GM12878 (cell line): ENCODE results near the gene LRGUK. TPM values are rescaled to one million over a fixed set of nuclear protein-coding genes. Genes with fewer than 3 reads are reported as not detected.

Source experiments
- ATAC-seq: fragments of 200-7000 bp; cut with Tn5 transposase; 3 replicates; pipeline ENCODE4 v1.9.1; 2020; ENCODE audit warnings: mild to moderate bottlenecking, moderate library complexity
- BruUV-seq: library from RNA; stranded (reverse); fragments of 400-500 nt; replicated peaks from 2 replicates; lab custom pipeline; 2021; lab: Mats Ljungman, UMichigan
- CTCF ChIA-PET: fragments of 300-600 bp; sonication (Branson Sonifier 250); formaldehyde crosslinking; extraction: SDS; loops from one replicate; lab custom pipeline; 2021; ENCODE audit warnings: inconsistent platforms; lab: Yijun Ruan, JAX
- POLR2A ChIA-PET: fragments of 350-600 bp; formaldehyde crosslinking; extraction: SDS; loops from one replicate; lab custom pipeline; 2021; ENCODE audit warnings: inconsistent platforms; lab: Charles Lee
- RAD21 ChIA-PET: fragments of 300-600 bp; sonication (Branson Sonifier 250); formaldehyde crosslinking; loops from one replicate; lab custom pipeline; 2023; ENCODE audit warnings: antibody characterized with exemption; ENCODE audit not compliant: unreplicated experiment; lab: Charles Lee
- SMC1A ChIA-PET: fragments of 300-600 bp; sonication (Branson Sonifier 250); formaldehyde crosslinking; loops from one replicate; lab custom pipeline; 2023; ENCODE audit not compliant: unreplicated experiment, uncharacterized antibody; lab: Charles Lee
- DNase-seq: peaks from one replicate; pipeline ENCODE4 v3.0.0-alpha.2; 2011; ENCODE audit warnings: low read depth, low spot score
- FAIRE-seq: peaks from 3 replicates; lab custom pipeline; 2011; peaks lifted over from hg19 to GRCh38; lab: Jason Lieb, UNC
- H2AFZ ChIP-seq: 2 replicates; pipeline ENCODE4 v1.6.0; 2011; ENCODE audit warnings: low read depth, low read length, control low read depth; ENCODE audit not compliant: control insufficient read depth
- H3K27ac ChIP-seq: 2 replicates; pipeline ENCODE4 v1.5.1; 2011; ENCODE audit warnings: control low read depth; ENCODE audit not compliant: control insufficient read depth, insufficient read depth
- H3K27me3 ChIP-seq, 2 experiments: replicated peaks in 1 of 2; 2 replicates each; pipeline versions ENCODE4 v1.6.0 to v1.6.1; 2011; ENCODE audit warnings: low read length in 1 of 2; ENCODE audit not compliant: control insufficient read depth in 2 of 2, insufficient read depth in 2 of 2
- H3K36me3 ChIP-seq, 2 experiments: 2 replicates each; pipeline ENCODE4 v1.5.1; 2011; ENCODE audit warnings: low read length in 1 of 2; ENCODE audit not compliant: control insufficient read depth in 2 of 2, insufficient read depth in 2 of 2
- H3K4me1 ChIP-seq: 2 replicates; pipeline ENCODE4 v1.6.1; 2011; ENCODE audit warnings: mild to moderate bottlenecking, low read length, moderate library complexity, mixed read lengths; ENCODE audit not compliant: control insufficient read depth, insufficient read depth
- H3K4me2 ChIP-seq: 2 replicates; pipeline ENCODE4 v1.6.0; 2011; ENCODE audit warnings: control low read depth; ENCODE audit not compliant: control insufficient read depth, insufficient read depth
- H3K4me3 ChIP-seq: fragments of 200-600 bp; sonication (generic); 2 replicates; pipeline ENCODE4 v1.5.1; 2016
- H3K79me2 ChIP-seq: 2 replicates; pipeline ENCODE4 v1.6.0; 2011; ENCODE audit warnings: low read length; ENCODE audit not compliant: control insufficient read depth, insufficient read depth
- H3K9ac ChIP-seq: 2 replicates; pipeline ENCODE4 v1.8.0; 2011; ENCODE audit warnings: low read length, control low read depth, mixed read lengths; ENCODE audit not compliant: control insufficient read depth, insufficient read depth
- H3K9me3 ChIP-seq: replicated peaks from 3 replicates; pipeline ENCODE4 v1.5.1; 2011; ENCODE audit warnings: mild to moderate bottlenecking, low read length; ENCODE audit not compliant: control insufficient read depth, insufficient read depth
- H4K20me1 ChIP-seq: 2 replicates; pipeline ENCODE4 v1.6.0; 2011; ENCODE audit not compliant: control insufficient read depth, insufficient read depth
- E2F4 ChIP-seq: IDR thresholded peaks from 2 replicates; pipeline ENCODE4 v1.6.1; 2012; ENCODE audit warnings: low read depth, low read length, improper control_type of control experiment
- PAX8 ChIP-seq: fragments of 450-650 bp; IDR thresholded peaks from 2 replicates; pipeline ENCODE4 v1.6.1; 2017; ENCODE audit warnings: mild to moderate bottlenecking, moderate library complexity
- RB1 ChIP-seq: fragments of 450-650 bp; formaldehyde crosslinking; IDR thresholded peaks from 2 replicates; pipeline ENCODE4 v1.6.1; 2017; ENCODE audit warnings: mild to moderate bottlenecking, borderline replicate concordance
- ZNF687 ChIP-seq: fragments of 450-650 bp; IDR thresholded peaks from 2 replicates; pipeline ENCODE4 v1.6.1; 2017; ENCODE audit warnings: mild to moderate bottlenecking, moderate library complexity
- WGBS: methylation state at CpG from one replicate; pipeline ENCODE4 v1.1.6; 2016; ENCODE audit warnings: low lambda C conversion rate; ENCODE audit not compliant: insufficient replicate concordance, insufficient coverage; ENCODE audit errors: missing lambda C conversion rate; 5-methylcytosine and 5-hydroxymethylcytosine counted together
- in situ Hi-C: fragments of 300-500 bp; cut with MboI; formaldehyde crosslinking; loops from 9 replicates; pipeline ENCODE4 v1.14.3; 2018; ENCODE audit warnings: mixed read lengths
- intact Hi-C: fragments of 100-400 bp; cut with micrococcal nuclease; formaldehyde crosslinking; loops from one replicate; pipeline ENCODE4 v1.14.2; 2022; ENCODE audit not compliant: unreplicated experiment
- polyA plus RNA-seq, 11 experiments: library from polyadenylated mRNA; depleted of rRNA in 4 of 11; unstranded in 6 of 11; stranded (reverse) in 5 of 11; fragments of >200 nt; fragmentation: Nextera tagmentation in 4 of 11; fragmentation: Illumina TruSeq in 1 of 11; extraction: Ambion mirVana in 4 of 11; extraction: Trizol in 1 of 11; gene quantifications; 1 replicate in 1 of 11; 2 replicates in 10 of 11; pipeline versions ENCODE4 v1.2.1 to v1.2.3, GENCODE V29; 2011 to 2016; ENCODE audit warnings: inconsistent platforms in 2 of 11, missing spikeins in 2 of 11, low read depth in 1 of 11
- total RNA-seq, 4 experiments: library from RNA; depleted of rRNA in 3 of 4; stranded (reverse); fragments of >200 nt in 3 of 4; fragmentation: Illumina TruSeq in 1 of 4; extraction: Trizol in 1 of 4; gene quantifications; 2 replicates each; pipeline versions ENCODE4 v1.2.1 to v1.2.3, GENCODE V29; 2013 to 2021

The LRGUK gene
- total and polyA plus RNA-seq, 10 of the 15 experiments (the other 5 are each of a cell fraction or from before 2014, with no cell fraction given), result 0.04 to 0.14 (median 0.08) TPM; not detected in 3

- ChIA-PET SMC1A (no interaction called here), CTCF (no interaction called here), POLR2A (no interaction called here), RAD21 (no interaction called here)
- no peaks in the 10 kb centered on the region for H3K9me3 ChIP-seq
- H4K20me1 ChIP-seq, result no peaks in the 10 kb centered on the region
- FAIRE-seq (no peak), ATAC-seq (no peak), DNase-seq (no peak)
- TF ChIP-seq RB1, result no peak
- TF ChIP-seq PAX8, result no peak
- no peak overlapping the region for H3K27ac ChIP-seq
- no TSS peak for BruUV-seq
- in situ Hi-C loops, result no loop called here
- H3K36me3 ChIP-seq, result no peaks in the 10 kb centered on the region
- intact Hi-C loops, result no loop called here
- 67% methylated on average over 5 of the region's 5 CpGs for WGBS
- H3K4me3 ChIP-seq, result no peak overlapping the region
- no peaks in the 10 kb centered on the region for H3K4me1 ChIP-seq
- no peak overlapping the region for H3K9ac ChIP-seq
- H3K4me2 ChIP-seq, result no peak overlapping the region
- H3K27me3 ChIP-seq, result no peaks in the 10 kb centered on the region
- H2AFZ ChIP-seq, result no peak overlapping the region
- H3K79me2 ChIP-seq, result no peaks in the 10 kb centered on the region
These were observed 1.7 kb downstream of the LRGUK start for GRCh38 chr7:134128829-134129228.

GRCh38 chr7:134129856-134130523 lies 2.9 kb downstream of the LRGUK start:
- no peak overlapping the region for H2AFZ ChIP-seq
- ChIA-PET SMC1A (interaction anchor here (0.6 kb wide), 1 partner anchor 1944 kb away, joined by 3 read pairs; no protein-coding TSS in a partner anchor), CTCF (interaction anchor here (0.6 to 1.0 kb wide), 2 partner anchors 11 to 15 kb away, joined by 3 to 5 read pairs; no protein-coding TSS in a partner anchor), POLR2A (no interaction called here), RAD21 (no interaction called here)
- FAIRE-seq (no peak), DNase-seq (no peak), ATAC-seq (no peak)
- H3K36me3 ChIP-seq, result no peaks in the 10 kb centered on the region
- H3K9me3 ChIP-seq, result no peaks in the 10 kb centered on the region
- no peaks in the 10 kb centered on the region for H4K20me1 ChIP-seq
- in situ Hi-C loops, result no loop called here
- intact Hi-C loops, result no loop called here
- H3K27me3 ChIP-seq, result no peaks in the 10 kb centered on the region
- no peak overlapping the region for H3K9ac ChIP-seq
- 60% methylated on average over 2 of the region's 2 CpGs for WGBS
- H3K4me1 ChIP-seq, result no peaks in the 10 kb centered on the region
- H3K4me3 ChIP-seq, result no peak overlapping the region
- H3K79me2 ChIP-seq, result no peaks in the 10 kb centered on the region
- no TSS peak for BruUV-seq
- TF ChIP-seq ZNF687 (no peak), E2F4 (no peak)
- H3K27ac ChIP-seq, result no peak overlapping the region
- H3K4me2 ChIP-seq, result no peak overlapping the region
